Neuronal stem cell (in vitro differentiated cells): Measurements from ENCODE around the gene MED13L.

Experiments
- DNase-seq: peaks from one replicate; pipeline ENCODE4 v3.0.0-alpha.2; 2013; ENCODE audit warnings: low spot score
- H2AFZ ChIP-seq: one replicate; pipeline ENCODE4 v1.6.1; 2013; ENCODE audit warnings: mild to moderate bottlenecking, low read length, inconsistent platforms
- H2AK5ac ChIP-seq: 2 replicates; pipeline ENCODE4 v1.6.1; 2013; ENCODE audit warnings: low read depth, mild to moderate bottlenecking, inconsistent platforms, low read length, moderate library complexity, mixed read lengths
- H2BK120ac ChIP-seq: 2 replicates; pipeline ENCODE4 v1.6.1; 2013; ENCODE audit warnings: low read depth, mild to moderate bottlenecking, inconsistent platforms, low read length, moderate library complexity, mixed read lengths
- H2BK12ac ChIP-seq: one replicate; pipeline ENCODE4 v1.6.1; 2013; ENCODE audit warnings: low read length, inconsistent platforms
- H2BK15ac ChIP-seq: 2 replicates; pipeline ENCODE4 v1.6.1; 2013; ENCODE audit warnings: mild to moderate bottlenecking, low read length, inconsistent platforms, mixed read lengths
- H2BK5ac ChIP-seq: one replicate; pipeline ENCODE4 v1.6.1; 2013; ENCODE audit warnings: inconsistent platforms, mild to moderate bottlenecking, low read length, moderate library complexity
- H3K14ac ChIP-seq: one replicate; pipeline ENCODE4 v1.6.1; 2013; ENCODE audit warnings: low read length, inconsistent platforms
- H3K18ac ChIP-seq: 2 replicates; pipeline ENCODE4 v1.6.1; 2013; ENCODE audit warnings: low read length, inconsistent platforms
- H3K23ac ChIP-seq: 2 replicates; pipeline ENCODE4 v1.6.1; 2013; ENCODE audit warnings: low read depth, mild to moderate bottlenecking, mixed read lengths, low read length, inconsistent platforms; ENCODE audit not compliant: poor library complexity
- H3K27ac ChIP-seq: replicated peaks from 3 replicates; pipeline ENCODE4 v1.5.1; 2013; ENCODE audit warnings: low read length, inconsistent platforms
- H3K27me3 ChIP-seq, 3 experiments: 2 replicates each; pipeline ENCODE4 v1.6.1; 2013; ENCODE audit warnings: low read length in 3 of 3, mild to moderate bottlenecking in 2 of 3, inconsistent platforms in 1 of 3, low read depth in 1 of 3, mixed read lengths in 1 of 3, moderate library complexity in 1 of 3; ENCODE audit not compliant: control insufficient read depth in 3 of 3, insufficient read depth in 3 of 3
- H3K36me3 ChIP-seq, 2 donors: replicated peaks in 1 of 2; 2 replicates each; pipeline ENCODE4 v1.6.1; 2013; ENCODE audit warnings: low read length in 2 of 2; ENCODE audit not compliant: control insufficient read depth in 2 of 2, insufficient read depth in 2 of 2
- H3K4ac ChIP-seq: 2 replicates; pipeline ENCODE4 v1.6.1; 2013; ENCODE audit warnings: inconsistent platforms, mild to moderate bottlenecking, low read length, moderate library complexity
- H3K4me1 ChIP-seq, 2 donors: 1 replicate in 1 of 2; 2 replicates in 1 of 2; pipeline ENCODE4 v1.6.1; 2013; ENCODE audit warnings: low read length in 2 of 2, low read depth in 1 of 2; ENCODE audit not compliant: control insufficient read depth in 2 of 2, insufficient read depth in 1 of 2
- H3K4me2 ChIP-seq: one replicate; pipeline ENCODE4 v1.6.1; 2013; ENCODE audit warnings: mild to moderate bottlenecking, low read length, inconsistent platforms; ENCODE audit not compliant: insufficient read depth, poor library complexity, severe bottlenecking
- H3K4me3 ChIP-seq, 2 donors: 2 replicates each; pipeline ENCODE4 v1.5.1; 2013; ENCODE audit warnings: low read length in 2 of 2, mild to moderate bottlenecking in 2 of 2, inconsistent platforms in 1 of 2, moderate library complexity in 1 of 2
- H3K79me1 ChIP-seq: one replicate; pipeline ENCODE4 v1.6.1; 2013; ENCODE audit warnings: low read depth, mild to moderate bottlenecking, inconsistent platforms, low read length, moderate library complexity
- H3K9ac ChIP-seq: one replicate; pipeline ENCODE4 v1.6.1; 2013; ENCODE audit warnings: mild to moderate bottlenecking, low read depth, low read length, inconsistent platforms; ENCODE audit not compliant: poor library complexity
- H3K9me3 ChIP-seq, 2 donors: replicated peaks in 1 of 2; 2 replicates each; pipeline versions ENCODE3 to v1.6.1; 2013; ENCODE audit warnings: low read length in 2 of 2, mild to moderate bottlenecking in 2 of 2, inconsistent platforms in 1 of 2, low read depth in 1 of 2, mixed read lengths in 1 of 2, moderate library complexity in 1 of 2; ENCODE audit not compliant: control insufficient read depth in 2 of 2, insufficient read depth in 1 of 2
- H4K8ac ChIP-seq: one replicate; pipeline ENCODE4 v1.6.1; 2013; ENCODE audit warnings: low read depth, mild to moderate bottlenecking, inconsistent platforms, low read length, moderate library complexity
- H4K91ac ChIP-seq: one replicate; pipeline ENCODE4 v1.6.1; 2013; ENCODE audit warnings: low read length, low read depth, mild to moderate bottlenecking, inconsistent platforms; ENCODE audit not compliant: poor library complexity
- WGBS, 2 donors: extraction: QIAGEN DNeasy Blood & Tissue Kit; methylation state at CpG; one replicate each; pipeline ENCODE4 v1.1.7; 2013; ENCODE audit warnings: missing lambda C conversion rate in 2 of 2, mixed read lengths in 1 of 2; ENCODE audit not compliant: insufficient read length in 2 of 2, insufficient replicate concordance in 1 of 2; ENCODE audit errors: extremely low coverage in 2 of 2; 5-methylcytosine and 5-hydroxymethylcytosine counted together

The MED13L gene

DNA sequence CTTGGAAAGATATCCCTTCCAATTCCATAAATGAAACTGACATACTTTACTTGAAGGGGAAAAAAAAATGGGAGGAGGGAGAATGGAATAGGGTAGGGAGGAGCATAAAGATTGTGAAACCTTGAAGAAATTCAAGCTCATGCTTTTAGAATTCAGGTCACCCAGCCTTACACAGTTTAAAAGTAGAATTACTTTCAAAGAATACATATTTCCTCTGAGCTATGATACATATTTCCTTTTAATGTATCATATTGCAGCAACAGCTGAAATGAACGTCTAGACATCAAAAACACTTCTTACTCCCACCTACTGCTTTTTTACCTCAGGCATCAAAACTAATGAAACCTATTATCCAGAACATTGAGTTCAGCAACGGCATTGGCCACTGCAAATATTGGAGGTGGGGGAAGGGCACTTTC lies 156.0 kb downstream of the MED13L start:
- no peak overlapping the region for H3K4ac ChIP-seq
- H3K14ac ChIP-seq, result no peak overlapping the region
- H2AK5ac ChIP-seq, result no peak overlapping the region

GRCh38 chr12:116116650-116117424 lies 160.7 kb downstream of the MED13L start:
- Histone ChIP-seq H3K23ac (no peak overlapping the region), H3K4ac (no peak overlapping the region), H4K91ac (no peak overlapping the region), H2AFZ (no peak overlapping the region), H3K4me2 (no peak overlapping the region), H3K27me3 (no peaks in the 10 kb centered on the region), H2BK5ac (no peak overlapping the region), H3K9ac (no peak overlapping the region), H3K4me3 (no peak overlapping the region), H3K4me1 (peaks cover 3 to 23% of the 10 kb centered on the region in 2 donors), H2BK120ac (no peak overlapping the region), H3K14ac (no peak overlapping the region), H3K27ac (no peak overlapping the region), H3K18ac (no peak overlapping the region), H3K36me3 (no peaks in the 10 kb centered on the region), H2BK15ac (no peak overlapping the region), H2AK5ac (no peak overlapping the region), H4K8ac (no peak overlapping the region), H2BK12ac (no peak overlapping the region), H3K79me1 (peaks cover 3% of the 10 kb centered on the region), H3K9me3 (no peaks in the 10 kb centered on the region)
- DNase-seq, result no peak
- WGBS, 2 donors, result no CpG with 5 or more reads among the region's 5 CpGs

More for the DNA sequence above, 156.0 kb downstream of the MED13L start:
- Histone ChIP-seq H3K4me1 (peaks cover 6 to 42% of the 10 kb centered on the region in 2 donors), H3K18ac (no peak overlapping the region), H3K27ac (no peak overlapping the region), H2BK5ac (no peak overlapping the region), H3K9me3 (no peaks in the 10 kb centered on the region), H3K4me3 (no peak overlapping the region), H3K27me3 (no peaks in the 10 kb centered on the region), H3K4me2 (no peak overlapping the region), H3K23ac (no peak overlapping the region), H4K91ac (no peak overlapping the region), H4K8ac (no peak overlapping the region), H2AFZ (no peak overlapping the region), H2BK120ac (no peak overlapping the region), H2BK15ac (no peak overlapping the region), H2BK12ac (no peak overlapping the region), H3K9ac (no peak overlapping the region), H3K36me3 (no peaks in the 10 kb centered on the region), H3K79me1 (peaks cover 1% of the 10 kb centered on the region)
- no CpG with 5 or more reads among the region's 2 CpGs for WGBS, 2 donors
- no peak for DNase-seq

- Histone ChIP-seq H3K4me1 (peaks cover 3 to 7% of the 10 kb centered on the region in 2 donors), H2BK12ac (no peak overlapping the region), H3K27me3 (no peaks in the 10 kb centered on the region), H2BK5ac (no peak overlapping the region), H3K9ac (no peak overlapping the region), H2BK15ac (no peak overlapping the region), H3K36me3 (no peaks in the 10 kb centered on the region), H3K4me2 (no peak overlapping the region), H4K8ac (no peak overlapping the region), H3K4me3 (no peak overlapping the region), H3K79me1 (peaks cover 3% of the 10 kb centered on the region), H3K18ac (no peak overlapping the region), H3K14ac (no peak overlapping the region), H2AFZ (no peak overlapping the region), H2BK120ac (no peak overlapping the region), H3K9me3 (no peaks in the 10 kb centered on the region), H4K91ac (no peak overlapping the region), H3K23ac (no peak overlapping the region), H3K27ac (no peak overlapping the region), H3K4ac (no peak overlapping the region), H2AK5ac (no peak overlapping the region)
- no CpG with 5 or more reads among the region's 8 CpGs for WGBS, 2 donors
- no peak for DNase-seq
Observed at GRCh38 chr12:116113398-116114130, 163.9 kb downstream of the MED13L start.

GRCh38 chr12:116106870-116107269 lies 170.6 kb downstream of the MED13L start:
- no peak for DNase-seq
- no peak overlapping the region for H3K4me2 ChIP-seq
- H3K4ac ChIP-seq, result no peak overlapping the region
- H2BK120ac ChIP-seq, result no peak overlapping the region
- no CpG with 5 or more reads among the region's 2 CpGs for WGBS, 2 donors
- H3K4me3 ChIP-seq, result no peak overlapping the region
- peaks cover 0 to 2% of the 10 kb centered on the region in 2 donors for H3K4me1 ChIP-seq
- no peaks in the 10 kb centered on the region for H3K27me3 ChIP-seq
- no peak overlapping the region for H3K14ac ChIP-seq
- no peak overlapping the region for H3K27ac ChIP-seq
- H3K18ac ChIP-seq, result no peak overlapping the region
- H4K8ac ChIP-seq, result no peak overlapping the region
- H2AK5ac ChIP-seq, result no peak overlapping the region
- H2BK15ac ChIP-seq, result no peak overlapping the region
- H3K79me1 ChIP-seq, result peaks cover 1% of the 10 kb centered on the region
- peaks cover 0 to 4% of the 10 kb centered on the region in 2 donors for H3K36me3 ChIP-seq
- H2BK12ac ChIP-seq, result no peak overlapping the region
- H3K9ac ChIP-seq, result no peak overlapping the region
- H2BK5ac ChIP-seq, result no peak overlapping the region
- H3K9me3 ChIP-seq, result peaks cover 0 to 8% of the 10 kb centered on the region in 2 donors
- no peak overlapping the region for H4K91ac ChIP-seq
- H3K23ac ChIP-seq, result no peak overlapping the region
- no peak overlapping the region for H2AFZ ChIP-seq
